ENCODE results near the gene FGFR3. TPM values are rescaled to one million over a fixed set of nuclear protein-coding genes. Genes with fewer than 3 reads are reported as not detected.

The FGFR3 gene
- polyA plus RNA-seq, 1 donor from 2014 or later: 0.48 TPM

DNA sequence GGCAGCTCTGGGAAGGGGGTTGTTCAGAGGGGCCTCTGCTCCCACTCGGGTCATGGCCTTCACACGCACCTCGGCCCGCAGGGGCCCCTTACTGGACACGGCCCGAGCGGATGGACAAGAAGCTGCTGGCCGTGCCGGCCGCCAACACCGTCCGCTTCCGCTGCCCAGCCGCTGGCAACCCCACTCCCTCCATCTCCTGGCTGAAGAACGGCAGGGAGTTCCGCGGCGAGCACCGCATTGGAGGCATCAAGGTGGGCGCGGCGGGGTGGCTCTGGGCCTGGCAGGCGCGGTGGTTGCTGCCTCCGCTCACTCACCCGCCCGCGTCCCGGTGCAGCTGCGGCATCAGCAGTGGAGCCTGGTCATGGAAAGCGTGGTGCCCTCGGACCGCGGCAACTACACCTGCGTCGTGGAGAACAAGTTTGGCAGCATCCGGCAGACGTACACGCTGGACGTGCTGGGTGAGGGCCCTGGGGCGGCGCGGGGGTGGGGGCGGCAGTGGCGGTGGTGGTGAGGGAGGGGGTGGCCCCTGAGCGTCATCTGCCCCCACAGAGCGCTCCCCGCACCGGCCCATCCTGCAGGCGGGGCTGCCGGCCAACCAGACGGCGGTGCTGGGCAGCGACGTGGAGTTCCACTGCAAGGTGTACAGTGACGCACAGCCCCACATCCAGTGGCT, 8.3 kb downstream of the FGFR3 start:
- Histone ChIP-seq H3K9me3 (ENCODE audit: low read length) (no peaks in the 10 kb centered on the region), H3K9ac (ENCODE audit: low read length) (no peak overlapping the region), H3K4me3 (ENCODE audit: low read length) (no peak overlapping the region), H3K79me2 (replicated peaks; ENCODE audit: insufficient read depth, low read length) (no peaks in the 10 kb centered on the region), H3K4me2 (ENCODE audit: low read length) (no peak overlapping the region), H2AFZ (ENCODE audit: low read depth, low read length) (no peak overlapping the region), H4K20me1 (ENCODE audit: insufficient read depth) (no peaks in the 10 kb centered on the region), H3K36me3 (ENCODE audit: insufficient read depth, low read length) (no peaks in the 10 kb centered on the region), H3F3A (ENCODE audit: insufficient read depth, low read length, poor library complexity, severe bottlenecking) (no peaks in the 10 kb centered on the region), H3K27ac (ENCODE audit: low read length) (no peak overlapping the region), H3K27me3 (ENCODE audit: insufficient read depth, low read depth, low read length) (peaks cover 8% of the 10 kb centered on the region), H3K9me2 (ENCODE audit: insufficient read depth, low read length) (no peaks in the 10 kb centered on the region)
- TF ChIP-seq, protein P1, sequence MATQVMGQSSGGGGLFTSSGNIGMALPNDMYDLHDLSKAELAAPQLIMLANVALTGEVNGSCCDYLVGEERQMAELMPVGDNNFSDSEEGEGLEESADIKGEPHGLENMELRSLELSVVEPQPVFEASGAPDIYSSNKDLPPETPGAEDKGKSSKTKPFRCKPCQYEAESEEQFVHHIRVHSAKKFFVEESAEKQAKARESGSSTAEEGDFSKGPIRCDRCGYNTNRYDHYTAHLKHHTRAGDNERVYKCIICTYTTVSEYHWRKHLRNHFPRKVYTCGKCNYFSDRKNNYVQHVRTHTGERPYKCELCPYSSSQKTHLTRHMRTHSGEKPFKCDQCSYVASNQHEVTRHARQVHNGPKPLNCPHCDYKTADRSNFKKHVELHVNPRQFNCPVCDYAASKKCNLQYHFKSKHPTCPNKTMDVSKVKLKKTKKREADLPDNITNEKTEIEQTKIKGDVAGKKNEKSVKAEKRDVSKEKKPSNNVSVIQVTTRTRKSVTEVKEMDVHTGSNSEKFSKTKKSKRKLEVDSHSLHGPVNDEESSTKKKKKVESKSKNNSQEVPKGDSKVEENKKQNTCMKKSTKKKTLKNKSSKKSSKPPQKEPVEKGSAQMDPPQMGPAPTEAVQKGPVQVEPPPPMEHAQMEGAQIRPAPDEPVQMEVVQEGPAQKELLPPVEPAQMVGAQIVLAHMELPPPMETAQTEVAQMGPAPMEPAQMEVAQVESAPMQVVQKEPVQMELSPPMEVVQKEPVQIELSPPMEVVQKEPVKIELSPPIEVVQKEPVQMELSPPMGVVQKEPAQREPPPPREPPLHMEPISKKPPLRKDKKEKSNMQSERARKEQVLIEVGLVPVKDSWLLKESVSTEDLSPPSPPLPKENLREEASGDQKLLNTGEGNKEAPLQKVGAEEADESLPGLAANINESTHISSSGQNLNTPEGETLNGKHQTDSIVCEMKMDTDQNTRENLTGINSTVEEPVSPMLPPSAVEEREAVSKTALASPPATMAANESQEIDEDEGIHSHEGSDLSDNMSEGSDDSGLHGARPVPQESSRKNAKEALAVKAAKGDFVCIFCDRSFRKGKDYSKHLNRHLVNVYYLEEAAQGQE (IDR thresholded peaks at IDR 0.05; ENCODE audit: borderline replicate concordance): no peak
- TF ChIP-seq EP300 (conservative IDR thresholded peaks at IDR 0.05; ENCODE audit: poor library complexity, severe bottlenecking) (no peak), EZH2 (IDR thresholded peaks at IDR 0.05; ENCODE audit: borderline replicate concordance, insufficient read depth, low read length, poor library complexity, severe bottlenecking) (no peak), SMC3 (conservative IDR thresholded peaks at IDR 0.05; ENCODE audit: poor library complexity) (no peak)

DNA sequence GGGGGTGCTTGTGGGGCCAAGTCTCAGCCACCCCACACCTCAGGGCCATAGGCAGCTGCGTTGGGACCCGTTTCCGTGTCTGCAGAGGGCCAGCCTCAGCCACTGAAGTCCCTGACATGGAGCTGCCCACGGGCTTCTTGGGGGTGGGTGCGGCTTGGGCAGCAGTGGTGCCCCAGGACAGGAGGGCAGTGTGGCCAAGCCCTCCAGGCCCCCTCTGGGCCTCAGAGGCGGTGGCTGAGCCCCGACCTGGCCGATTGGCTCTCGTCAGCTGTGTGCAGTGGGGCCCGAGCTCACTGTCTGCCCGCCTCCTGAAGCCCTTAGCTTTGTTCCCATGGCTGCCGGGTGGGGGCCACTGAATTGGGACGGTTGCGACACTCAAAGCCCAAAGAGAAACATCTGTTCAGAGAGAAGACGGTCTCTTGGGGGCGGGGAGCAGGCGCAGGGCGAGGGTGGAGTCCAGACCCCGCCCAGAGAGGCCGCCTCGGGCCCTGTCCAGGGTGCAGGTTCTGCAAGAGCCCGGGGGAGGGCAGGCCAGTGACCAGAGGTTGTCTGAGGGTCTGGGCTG, 9.1 kb downstream of the FGFR3 start:
- Histone ChIP-seq H3K9me2 (ENCODE audit: insufficient read depth, low read length) (no peaks in the 10 kb centered on the region), H3K9ac (ENCODE audit: low read length) (no peak overlapping the region), H3K36me3 (ENCODE audit: insufficient read depth, low read length) (no peaks in the 10 kb centered on the region), H3K4me3 (ENCODE audit: low read length) (no peak overlapping the region), H3F3A (ENCODE audit: insufficient read depth, low read length, poor library complexity, severe bottlenecking) (no peaks in the 10 kb centered on the region), H3K27me3 (ENCODE audit: insufficient read depth, low read depth, low read length) (no peaks in the 10 kb centered on the region), H3K9me3 (ENCODE audit: low read length) (no peaks in the 10 kb centered on the region), H2AFZ (ENCODE audit: low read depth, low read length) (no peak overlapping the region), H3K27ac (ENCODE audit: low read length) (no peak overlapping the region), H3K79me2 (replicated peaks; ENCODE audit: insufficient read depth, low read length) (no peaks in the 10 kb centered on the region), H3K4me2 (ENCODE audit: low read length) (no peak overlapping the region), H4K20me1 (ENCODE audit: insufficient read depth) (no peaks in the 10 kb centered on the region)
- TF ChIP-seq MXI1 (conservative IDR thresholded peaks at IDR 0.05; ENCODE audit: poor library complexity, severe bottlenecking): no peak
- TF ChIP-seq, protein P1 (IDR thresholded peaks at IDR 0.05; ENCODE audit: borderline replicate concordance): no peak
